K562 (cell line): ENCODE results near the gene ETNK1. TPM values are rescaled to one million over a fixed set of nuclear protein-coding genes. Genes with fewer than 3 reads are reported as not detected.

Experiments used
- ATAC-seq: fragments of 200-7000 bp; cut with Tn5 transposase; 3 replicates; pipeline ENCODE4 v1.9.1; 2020; ENCODE audit warnings: moderate library complexity
- BruUV-seq: library from RNA; stranded (reverse); fragments of 400-500 nt; replicated peaks from 2 replicates; lab custom pipeline; 2021; lab: Mats Ljungman, UMichigan
- CTCF ChIA-PET: fragments of 300-600 bp; formaldehyde crosslinking; extraction: SDS; loops from one replicate; lab custom pipeline; 2021; ENCODE audit warnings: low intra/inter-chr PET ratio; lab: Yijun Ruan, JAX
- POLR2A ChIA-PET: fragments of 300-600, 350-650 bp; sonication (Branson Sonifier 250); formaldehyde crosslinking; extraction: SDS; loops from one replicate; lab custom pipeline; 2021; ENCODE audit warnings: antibody characterized with exemption, inconsistent platforms; lab: Yijun Ruan, JAX
- DNase-seq, 4 experiments: peaks; one replicate each; pipeline versions ENCODE4 v3.0.0 to v3.0.0-alpha.2; 2011 to 2018; ENCODE audit warnings: low spot score in 3 of 4, mixed read lengths in 3 of 4; ENCODE audit errors: extremely low read depth in 1 of 4
- FAIRE-seq: peaks from 2 replicates; lab custom pipeline; 2011; peaks lifted over from hg19 to GRCh38; lab: Jason Lieb, UNC
- H2AFZ ChIP-seq: 2 replicates; pipeline ENCODE4 v1.6.0; 2011; ENCODE audit warnings: low read depth, low read length, control low read depth, inconsistent platforms
- H3K27ac ChIP-seq: fragments of 200-600 bp; 3 replicates; pipeline ENCODE4 v1.8.0; 2011; ENCODE audit warnings: low read depth, mild to moderate bottlenecking, control low read depth, inconsistent platforms, low read length, moderate library complexity, mixed read lengths; ENCODE audit errors: extremely low read depth
- H3K27me3 ChIP-seq, 2 experiments: fragments of 300-600 bp in 1 of 2; 2 replicates in 1 of 2; 3 replicates in 1 of 2; pipeline versions ENCODE4 v1.6.0 to v1.8.0; 2011; ENCODE audit warnings: inconsistent platforms in 2 of 2, low read length in 2 of 2, mild to moderate bottlenecking in 1 of 2, mixed read lengths in 1 of 2, moderate library complexity in 1 of 2; ENCODE audit not compliant: control insufficient read depth in 2 of 2, insufficient read depth in 2 of 2
- H3K36me3 ChIP-seq: fragments of 300-600 bp; 3 replicates; pipeline ENCODE4 v1.8.0; 2011; ENCODE audit warnings: mild to moderate bottlenecking, low read length, inconsistent platforms; ENCODE audit not compliant: control insufficient read depth, insufficient read depth
- H3K4me1 ChIP-seq, 2 experiments: fragments of 200-600 bp in 1 of 2; replicated peaks in 1 of 2; 2 replicates in 1 of 2; 3 replicates in 1 of 2; pipeline versions ENCODE4 v1.5.1 to v1.8.0; 2011; ENCODE audit warnings: inconsistent platforms in 2 of 2, low read length in 2 of 2, mild to moderate bottlenecking in 1 of 2, mixed read lengths in 1 of 2, moderate library complexity in 1 of 2; ENCODE audit not compliant: control insufficient read depth in 2 of 2, insufficient read depth in 2 of 2
- H3K4me2 ChIP-seq: 2 replicates; pipeline ENCODE4 v1.6.1; 2011; ENCODE audit warnings: low read length, control low read depth, inconsistent platforms, mixed read lengths; ENCODE audit not compliant: insufficient read depth
- H3K4me3 ChIP-seq: fragments of 200-600 bp; sonication (generic), shearing (Covaris generic); 2 replicates; pipeline ENCODE4 v1.5.1; 2016; ENCODE audit warnings: control low read depth, inconsistent platforms
- H3K79me2 ChIP-seq: fragments of 200-600 bp; 3 replicates; pipeline ENCODE4 v1.8.0; 2011; ENCODE audit warnings: low read length, inconsistent platforms; ENCODE audit not compliant: control insufficient read depth, insufficient read depth
- H3K9ac ChIP-seq, 2 experiments: 2 replicates each; pipeline versions ENCODE4 v1.6.0 to v1.6.1; 2011; ENCODE audit warnings: low read depth in 2 of 2, low read length in 2 of 2, control low read depth in 1 of 2, inconsistent platforms in 1 of 2, mild to moderate bottlenecking in 1 of 2, mixed read lengths in 1 of 2; ENCODE audit not compliant: insufficient read depth in 1 of 2
- H3K9me1 ChIP-seq: one replicate; pipeline ENCODE4 v1.6.0; 2011; ENCODE audit warnings: inconsistent platforms, mild to moderate bottlenecking, low read length, moderate library complexity; ENCODE audit not compliant: control insufficient read depth, insufficient read depth
- H3K9me3 ChIP-seq: replicated peaks from 2 replicates; pipeline ENCODE4 v1.5.1; 2011; ENCODE audit warnings: low read depth, low read length, inconsistent platforms; ENCODE audit not compliant: control insufficient read depth, insufficient read depth
- H4K20me1 ChIP-seq: replicated peaks from 2 replicates; pipeline ENCODE4 v1.6.1; 2011; ENCODE audit warnings: low read length, inconsistent platforms, mixed read lengths; ENCODE audit not compliant: control insufficient read depth, insufficient read depth
- ARNT ChIP-seq, 2 experiments: fragments of 450-650 bp; IDR thresholded peaks; 2 replicates each; pipeline ENCODE4 v1.6.1; 2016; ENCODE audit warnings: mild to moderate bottlenecking in 1 of 2
- CHD1 ChIP-seq: fragments of 200-600 bp; sonication (generic); IDR thresholded peaks from one replicate; pipeline ENCODE4 v1.6.1; 2012; ENCODE audit warnings: mild to moderate bottlenecking, moderate library complexity, low read length, inconsistent platforms
- DACH1 ChIP-seq: fragments of 450-650 bp; IDR thresholded peaks from 2 replicates; pipeline ENCODE4 v1.6.1; 2018; ENCODE audit not compliant: partially characterized antibody
- FIP1L1 ChIP-seq: fragments of 200-400 bp; formaldehyde crosslinking; IDR thresholded peaks from 2 replicates; pipeline ENCODE4 v1.6.1; 2018; ENCODE audit warnings: mild to moderate bottlenecking, low read depth, low read length; ENCODE audit not compliant: poor library complexity, severe bottlenecking
- HDAC6 ChIP-seq: IDR thresholded peaks from 2 replicates; pipeline ENCODE4 v1.6.1; 2012; ENCODE audit warnings: low read depth, mild to moderate bottlenecking, control low read depth, inconsistent platforms, low read length, moderate library complexity
- LCOR ChIP-seq: sonication (generic); formaldehyde crosslinking; IDR thresholded peaks from 2 replicates; pipeline ENCODE4 v1.8.0; 2022; ENCODE audit warnings: mild to moderate bottlenecking, missing genetic modification reagents
- RREB1 ChIP-seq: fragments of 250-450 bp; sonication (Bioruptor Pico); IDR thresholded peaks from 2 replicates; pipeline ENCODE4 v1.4.0; 2020
- TCF7 ChIP-seq: sonication (generic); IDR thresholded peaks from 2 replicates; pipeline ENCODE4 v1.6.1; 2016; ENCODE audit warnings: antibody characterized with exemption, borderline replicate concordance
- XRCC4 ChIP-seq: IDR thresholded peaks from one replicate; pipeline ENCODE4 v1.6.1; 2011; ENCODE audit not compliant: insufficient read depth, insufficient read length; ENCODE audit errors: extremely low read depth
- ZBTB7A ChIP-seq: IDR thresholded peaks from 2 replicates; pipeline ENCODE4 v1.6.1; 2011; ENCODE audit warnings: low read depth, mild to moderate bottlenecking, low read length, moderate library complexity, borderline replicate concordance; ENCODE audit not compliant: control insufficient read depth
- ZC3H4 ChIP-seq: sonication (generic); formaldehyde crosslinking; IDR thresholded peaks from 2 replicates; pipeline ENCODE4 v1.9.0; 2021; ENCODE audit warnings: missing genetic modification reagents, borderline replicate concordance
- ZNF184 ChIP-seq: sonication (generic); formaldehyde crosslinking; IDR thresholded peaks from 2 replicates; pipeline ENCODE4 v1.5.0; 2020; ENCODE audit warnings: missing genetic modification reagents
- ZNF436 ChIP-seq: fragments of 250-450, 450-650 bp; sonication (Bioruptor Pico); formaldehyde crosslinking; IDR thresholded peaks from 2 replicates; pipeline ENCODE4 v1.7.0; 2020; ENCODE audit warnings: mild to moderate bottlenecking
- WGBS: fragments of 100-300 bp; shearing (Covaris generic); methylation state at CpG from one replicate; pipeline ENCODE4 v1.1.6; 2016; ENCODE audit warnings: low coverage, mixed read lengths; ENCODE audit not compliant: insufficient coverage; ENCODE audit errors: missing lambda C conversion rate; 5-methylcytosine and 5-hydroxymethylcytosine counted together
- in situ Hi-C: fragments of 300-500 bp; cut with MboI; formaldehyde crosslinking; loops from 4 replicates; pipeline ENCODE4 v1.15.0; 2018; ENCODE audit warnings: inconsistent platforms, mixed read lengths
- intact Hi-C: fragments of 100-400 bp; cut with micrococcal nuclease; formaldehyde crosslinking; loops from 2 replicates; pipeline ENCODE4 v1.14.2; 2022
- polyA plus RNA-seq, 8 experiments: library from polyadenylated mRNA; depleted of rRNA in 4 of 8; stranded (reverse) in 5 of 8; unstranded in 3 of 8; fragments of >200 nt; fragmentation: Nextera tagmentation in 2 of 8; fragmentation: Illumina TruSeq in 1 of 8; extraction: Ambion mirVana in 2 of 8; extraction: Trizol in 1 of 8; gene quantifications; 2 replicates each; pipeline versions ENCODE4 v1.2.1 to v1.2.3, GENCODE V29; 2011 to 2014; ENCODE audit warnings: inconsistent platforms in 1 of 8, missing spikeins in 1 of 8
- total RNA-seq, 7 experiments: library from RNA; depleted of rRNA in 6 of 7; stranded (reverse); fragments of >200 nt in 6 of 7; fragmentation: Illumina TruSeq in 2 of 7; extraction: Trizol in 2 of 7; gene quantifications; 2 replicates each; pipeline versions ENCODE4 v1.2.1 to v1.2.3, GENCODE V29; 2011 to 2021; ENCODE audit warnings: low replicate concordance in 1 of 7

Gene ETNK1
- total and polyA plus RNA-seq, 9 of the 15 experiments (the other 6 are each of a cell fraction or from before 2014, with no cell fraction given), result 10.0 to 70.5 (median 36.0) TPM

- no peaks in the 10 kb centered on the region for H3K27me3 ChIP-seq
- ATAC-seq (no peak), DNase-seq (no peak)
- 87% methylated on average over 1 of the region's 1 CpG for WGBS
- no peak overlapping the region for H3K4me2 ChIP-seq
- in situ Hi-C loops, result no loop called here
- no peaks in the 10 kb centered on the region for H3K9me1 ChIP-seq
- no peaks in the 10 kb centered on the region for H4K20me1 ChIP-seq
- CTCF ChIA-PET, result interaction anchor here (0.5 to 0.6 kb wide), 2 partner anchors 965 to 1669 kb away, joined by 3 to 4 read pairs; no protein-coding TSS in a partner anchor
- H3K9ac ChIP-seq, result no peak overlapping the region
- TF ChIP-seq HDAC6 (no peak), ZC3H4 (CRISPR knock-in tag) (no peak), LCOR (CRISPR knock-in tag) (no peak), ZNF436 (CRISPR knock-in tag) (no peak), ARNT (IDR thresholded peaks at IDR 0.05) (no peak), ZNF184 (CRISPR knock-in tag) (no peak), ZBTB7A (no peak), RREB1 (CRISPR knock-in tag) (no peak), TCF7 (no peak), XRCC4 (no peak), DACH1 (no peak), CHD1 (no peak), FIP1L1 (no peak)
- TF ChIP-seq, all 486 proteins: peak for 0
- no peak for FAIRE-seq
- no peaks in the 10 kb centered on the region for H3K4me1 ChIP-seq
- peaks cover 54% of the 10 kb centered on the region for H3K36me3 ChIP-seq
- no peak overlapping the region for H3K4me3 ChIP-seq
- H3K79me2 ChIP-seq, result 0 out of 3 replicates have a peak, but pooled peaks cover 3% of the 10 kb centered on the region
- H2AFZ ChIP-seq, result no peak overlapping the region
- BruUV-seq, result no TSS peak
- intact Hi-C loops, result no loop called here
- H3K9me3 ChIP-seq, result no peaks in the 10 kb centered on the region
- no peak overlapping the region for H3K27ac ChIP-seq
- POLR2A ChIA-PET, result no interaction called here
Observed at GRCh38 chr12:22662356-22662755, 37.4 kb downstream of the ETNK1 start.
